ENCODE results near the gene GZMB.

GRCh38 chr14:24632761-24633160 lies 1.2 kb downstream of the GZMB start:
- no peak for TF ChIP-seq CTCF (IDR thresholded peaks at IDR 0.05 in 8 of 11, conservative IDR thresholded peaks at IDR 0.05 in 3 of 11)
- no peak for TF ChIP-seq POLR2AphosphoS5 (IDR thresholded peaks at IDR 0.05)

Measured in spleen (tissue), 7 donors.